HUES6 (cell line): ENCODE results near the gene FRAS1.

Experiments used
- H3K27ac ChIP-seq: 2 replicates; pipeline ENCODE4 v1.7.0; 2013; ENCODE audit warnings: low read depth, mild to moderate bottlenecking, low read length, inconsistent platforms
- H3K27me3 ChIP-seq: 2 replicates; pipeline ENCODE4 v1.6.1; 2013; ENCODE audit warnings: low read length; ENCODE audit not compliant: control insufficient read depth, insufficient read depth
- H3K36me3 ChIP-seq: 2 replicates; pipeline ENCODE4 v1.6.1; 2013; ENCODE audit warnings: low read length; ENCODE audit not compliant: control insufficient read depth, insufficient read depth
- H3K4me1 ChIP-seq: 2 replicates; pipeline ENCODE4 v1.6.1; 2013; ENCODE audit warnings: low read length; ENCODE audit not compliant: control insufficient read depth, insufficient read depth
- H3K4me3 ChIP-seq: 2 replicates; pipeline ENCODE4 v1.5.1; 2013; ENCODE audit warnings: low read depth, low read length
- H3K9ac ChIP-seq: one replicate; pipeline ENCODE4 v1.6.1; 2013; ENCODE audit warnings: mild to moderate bottlenecking, low read length
- H3K9me3 ChIP-seq: 2 replicates; pipeline ENCODE4 v1.6.1; 2013; ENCODE audit warnings: low read depth, low read length; ENCODE audit not compliant: control insufficient read depth, insufficient read depth

FRAS1 gene

GRCh38 chr4:78149751-78150542, 92.8 kb downstream of the FRAS1 start:
- Histone ChIP-seq H3K4me1 (peaks cover 11% of the 10 kb centered on the region), H3K4me3 (no peak overlapping the region), H3K9me3 (no peaks in the 10 kb centered on the region), H3K9ac (no peak overlapping the region), H3K36me3 (no peaks in the 10 kb centered on the region), H3K27me3 (no peaks in the 10 kb centered on the region), H3K27ac (no peak overlapping the region)

- peaks cover 11% of the 10 kb centered on the region for H3K4me1 ChIP-seq
- H3K9me3 ChIP-seq, result no peaks in the 10 kb centered on the region
- H3K36me3 ChIP-seq, result no peaks in the 10 kb centered on the region
- H3K27me3 ChIP-seq, result no peaks in the 10 kb centered on the region
- H3K4me3 ChIP-seq, result no peak overlapping the region
- H3K9ac ChIP-seq, result no peak overlapping the region
- no peak overlapping the region for H3K27ac ChIP-seq
Measured at GRCh38 chr4:78150543-78150864, 93.4 kb downstream of the FRAS1 start.

- Histone ChIP-seq H3K27me3 (no peaks in the 10 kb centered on the region), H3K9me3 (no peaks in the 10 kb centered on the region), H3K4me1 (peaks cover 11% of the 10 kb centered on the region), H3K4me3 (no peak overlapping the region), H3K9ac (no peak overlapping the region), H3K27ac (no peak overlapping the region), H3K36me3 (no peaks in the 10 kb centered on the region)
Measured at GRCh38 chr4:78152795-78153194, 95.7 kb downstream of the FRAS1 start.

GRCh38 chr4:78154972-78155590, 98.0 kb downstream of the FRAS1 start:
- H3K9ac ChIP-seq, result no peak overlapping the region
- H3K36me3 ChIP-seq, result no peaks in the 10 kb centered on the region
- H3K4me3 ChIP-seq, result no peak overlapping the region
- no peaks in the 10 kb centered on the region for H3K27me3 ChIP-seq
- H3K27ac ChIP-seq, result no peak overlapping the region
- H3K9me3 ChIP-seq, result no peaks in the 10 kb centered on the region
- H3K4me1 ChIP-seq, result no peaks in the 10 kb centered on the region; the same call in 1 of the 2 replicates

DNA sequence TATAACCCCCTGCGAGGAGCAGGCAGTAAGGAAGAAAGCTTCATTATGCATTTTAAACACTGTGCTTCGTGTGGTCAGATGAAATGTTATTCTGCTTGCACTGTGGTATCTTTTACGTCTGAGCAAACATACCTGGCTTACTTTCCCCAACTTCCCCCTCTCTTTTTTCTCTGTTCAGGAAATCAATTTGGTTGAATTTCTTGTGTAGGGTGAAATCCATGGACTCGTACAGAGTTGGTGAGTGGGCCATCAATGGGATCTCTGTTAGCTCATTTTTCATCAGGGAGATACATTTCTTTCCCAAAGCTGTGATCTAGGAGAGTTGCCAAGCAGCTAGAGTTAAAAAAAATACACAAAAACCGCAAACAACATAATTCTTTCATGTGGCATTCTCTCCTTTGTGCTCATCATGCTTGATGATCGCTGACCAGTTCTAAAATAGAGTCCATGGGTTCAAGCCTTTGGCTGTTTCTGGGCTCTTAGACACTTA, 98.5 kb downstream of the FRAS1 start:
- no peak overlapping the region for H3K9ac ChIP-seq
- no peak overlapping the region for H3K27ac ChIP-seq
- H3K36me3 ChIP-seq, result no peaks in the 10 kb centered on the region
- H3K9me3 ChIP-seq, result no peaks in the 10 kb centered on the region
- no peaks in the 10 kb centered on the region for H3K27me3 ChIP-seq
- H3K4me1 ChIP-seq, result no peaks in the 10 kb centered on the region; the same call in 1 of the 2 replicates
- no peak overlapping the region for H3K4me3 ChIP-seq

DNA sequence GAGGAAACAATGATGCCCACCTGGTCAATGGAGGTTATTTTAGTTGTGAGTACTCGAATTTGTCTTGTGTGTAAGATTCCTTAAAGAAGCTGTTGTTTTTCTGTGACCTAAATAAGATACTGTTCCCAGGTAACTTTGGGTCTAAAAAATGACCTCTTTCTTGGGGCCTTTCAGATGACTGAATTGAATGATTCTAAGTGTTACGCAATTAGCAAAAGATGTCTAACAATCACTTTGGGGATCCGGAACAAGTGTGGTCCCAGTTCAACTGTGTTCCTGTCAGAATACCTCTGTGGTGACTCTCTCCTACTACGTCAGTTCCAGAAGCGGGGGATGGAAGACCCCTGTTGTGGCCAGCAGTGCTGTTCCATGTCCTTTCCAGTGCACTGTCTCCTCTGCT, 99.4 kb downstream of the FRAS1 start:
- Histone ChIP-seq H3K36me3 (no peaks in the 10 kb centered on the region), H3K9me3 (no peaks in the 10 kb centered on the region), H3K9ac (no peak overlapping the region), H3K4me1 (no peaks in the 10 kb centered on the region; the same call in 1 of the 2 replicates), H3K27me3 (no peaks in the 10 kb centered on the region), H3K4me3 (no peak overlapping the region), H3K27ac (no peak overlapping the region)

DNA sequence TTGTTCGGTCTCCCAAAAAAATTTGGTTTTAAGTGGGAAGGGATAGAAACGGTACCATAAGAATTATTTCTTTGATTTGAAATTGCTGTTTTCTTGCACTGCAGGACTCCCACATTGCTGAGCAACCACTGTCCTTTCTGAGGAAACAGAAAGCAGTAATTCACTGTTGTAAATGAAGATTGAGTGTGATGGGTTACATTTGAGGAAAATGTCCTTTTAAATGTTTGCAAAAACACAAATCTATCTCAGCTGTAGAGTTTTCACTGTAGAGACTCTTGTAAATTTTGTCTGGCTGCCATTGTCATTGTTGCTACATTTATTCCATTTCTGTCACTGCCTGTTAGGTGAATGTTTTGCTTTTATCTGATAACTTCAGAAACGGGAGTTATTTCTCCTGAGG, 105.2 kb downstream of the FRAS1 start:
- no peak overlapping the region; the same call in 1 of the 2 replicates for H3K27ac ChIP-seq
- no peak overlapping the region for H3K4me3 ChIP-seq
- no peaks in the 10 kb centered on the region for H3K36me3 ChIP-seq
- H3K27me3 ChIP-seq, result no peaks in the 10 kb centered on the region
- peaks cover 15% of the 10 kb centered on the region for H3K4me1 ChIP-seq
- no peak overlapping the region for H3K9ac ChIP-seq
- no peaks in the 10 kb centered on the region for H3K9me3 ChIP-seq

- H3K27me3 ChIP-seq, result no peaks in the 10 kb centered on the region
- H3K9me3 ChIP-seq, result no peaks in the 10 kb centered on the region
- no peak overlapping the region for H3K4me3 ChIP-seq
- peaks cover 15% of the 10 kb centered on the region for H3K4me1 ChIP-seq
- H3K9ac ChIP-seq, result no peak overlapping the region
- H3K36me3 ChIP-seq, result no peaks in the 10 kb centered on the region
- H3K27ac ChIP-seq, result no peak overlapping the region; the same call in 1 of the 2 replicates
Measured at GRCh38 chr4:78162821-78163220, 105.7 kb downstream of the FRAS1 start.

- Histone ChIP-seq H3K4me3 (no peak overlapping the region), H3K27me3 (no peaks in the 10 kb centered on the region), H3K4me1 (peaks cover 15% of the 10 kb centered on the region), H3K9ac (no peak overlapping the region), H3K9me3 (no peaks in the 10 kb centered on the region), H3K27ac (no peak overlapping the region), H3K36me3 (no peaks in the 10 kb centered on the region)
Measured at GRCh38 chr4:78165758-78166157, 108.6 kb downstream of the FRAS1 start.

DNA sequence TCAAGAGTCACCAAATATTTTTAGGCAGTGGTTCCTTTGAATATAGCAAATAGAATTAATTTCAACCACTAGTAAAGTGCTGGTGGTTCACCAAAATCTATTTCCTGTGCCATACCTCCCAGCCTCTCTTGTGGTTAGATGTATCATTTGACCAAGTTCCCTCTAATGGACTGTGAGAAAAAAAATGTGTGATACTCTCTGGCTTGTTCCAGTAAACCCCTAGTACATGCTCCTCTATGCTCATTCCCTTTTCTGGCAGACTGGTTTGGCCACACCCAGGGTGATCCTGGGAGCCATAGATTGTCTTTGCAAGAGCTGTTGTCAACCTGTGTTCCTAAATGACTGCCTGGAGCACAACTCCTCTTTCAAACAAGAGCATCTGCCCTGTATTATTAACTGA, 109.5 kb downstream of the FRAS1 start:
- Histone ChIP-seq H3K9me3 (no peaks in the 10 kb centered on the region), H3K9ac (no peak overlapping the region), H3K36me3 (no peaks in the 10 kb centered on the region), H3K4me3 (no peak overlapping the region), H3K27ac (no peak overlapping the region), H3K27me3 (no peaks in the 10 kb centered on the region), H3K4me1 (peaks cover 16% of the 10 kb centered on the region)

- Histone ChIP-seq H3K36me3 (no peaks in the 10 kb centered on the region), H3K4me1 (peaks cover 9% of the 10 kb centered on the region), H3K9ac (no peak overlapping the region), H3K27me3 (no peaks in the 10 kb centered on the region), H3K27ac (no peak overlapping the region), H3K4me3 (no peak overlapping the region), H3K9me3 (no peaks in the 10 kb centered on the region)
Measured at GRCh38 chr4:78167510-78167909, 110.4 kb downstream of the FRAS1 start.
